HG03354 (cell line): ENCODE measurements around the gene ZBTB47.

ENCODE experiments used
- ATAC-seq: cut with Tn5 transposase; IDR thresholded peaks from one replicate; pipeline ENCODE4 v1.9.1; 2021; ENCODE audit warnings: mild to moderate bottlenecking; ENCODE audit not compliant: unreplicated experiment, poor library complexity, severe bottlenecking

The ZBTB47 gene

GRCh38 chr3:42694366-42694765 lies 40.9 kb downstream of the ZBTB47 start:
- ATAC-seq, result no peak

DNA sequence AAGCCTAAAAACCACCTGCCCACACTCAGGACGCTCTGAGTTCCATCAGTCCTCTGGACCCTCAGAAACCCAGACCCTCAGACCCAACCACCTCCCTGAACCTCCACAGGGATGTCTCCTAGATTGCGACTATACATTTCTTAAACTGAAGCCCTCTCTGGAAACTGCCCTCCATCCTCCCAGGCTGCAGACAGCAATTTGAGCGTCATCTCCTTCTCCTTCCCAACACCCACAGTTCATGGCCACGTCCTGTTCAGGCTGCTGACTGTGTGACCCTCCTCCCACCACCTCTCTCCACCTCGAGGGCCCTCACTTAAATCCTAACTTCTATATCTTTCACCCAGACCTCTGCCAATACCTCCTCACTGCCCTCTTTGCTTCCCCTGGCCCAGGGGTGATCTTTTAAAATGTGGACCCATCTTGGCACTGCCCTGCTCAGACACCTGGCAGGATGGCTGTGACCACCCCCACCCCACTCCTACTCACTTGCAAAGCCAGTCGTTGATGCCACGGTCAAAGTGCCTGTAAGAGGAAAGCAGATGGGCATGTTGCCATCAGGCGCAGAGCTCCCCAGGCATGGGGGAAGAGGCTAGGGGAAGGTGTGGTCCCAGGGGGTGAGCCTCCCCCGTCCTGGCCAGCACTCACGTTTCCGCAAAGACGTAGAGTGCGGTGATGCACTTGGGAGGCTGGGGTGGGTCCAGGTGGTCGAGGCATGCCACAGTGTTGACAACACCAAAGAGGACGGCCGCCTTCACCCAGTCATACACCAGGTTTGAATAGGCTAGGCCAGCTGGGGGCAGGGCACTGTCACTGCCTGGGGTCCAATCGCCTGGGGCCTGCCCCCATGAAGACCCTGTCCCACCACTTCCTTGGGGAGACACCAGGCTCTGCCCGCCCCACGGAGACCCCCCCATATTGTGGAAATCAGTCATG lies 43.1 kb downstream of the ZBTB47 start:
- no peak for ATAC-seq

DNA sequence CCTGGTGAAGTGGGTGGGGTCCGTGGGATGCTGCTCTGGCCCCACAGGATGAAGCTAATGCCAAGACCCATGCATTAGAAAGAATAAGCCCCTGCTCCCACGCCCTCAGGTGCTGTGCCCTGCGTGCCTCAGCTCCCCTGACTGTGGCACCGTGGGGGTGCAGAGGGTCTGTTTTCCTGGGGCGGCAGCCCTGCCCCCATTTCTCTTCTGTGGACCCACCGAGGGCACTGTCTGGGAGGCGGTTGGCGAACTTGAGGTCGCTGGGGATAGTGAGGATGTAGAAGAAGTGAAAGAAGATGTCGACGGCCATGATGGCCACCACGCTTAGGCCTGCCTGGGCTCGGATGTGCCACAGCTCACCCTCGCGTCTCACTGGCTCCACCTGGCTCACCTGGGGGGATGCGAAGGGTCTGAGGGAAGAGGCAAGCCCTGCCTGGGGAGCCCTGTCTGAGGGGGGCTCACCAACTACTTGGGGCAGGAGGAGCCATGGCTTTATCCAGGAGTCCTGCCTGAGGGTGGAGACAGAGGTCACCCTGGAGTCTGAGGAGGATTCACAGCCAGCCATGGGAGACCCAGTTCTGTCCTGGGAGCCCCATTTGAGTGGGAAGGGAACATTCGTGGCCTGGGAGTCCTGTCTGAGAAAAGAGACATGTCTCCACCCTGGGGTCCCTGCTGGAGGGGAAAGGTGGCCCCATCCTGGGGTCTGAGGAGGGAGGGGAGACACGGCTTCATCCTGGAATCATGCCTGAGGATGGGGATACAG lies 44.0 kb downstream of the ZBTB47 start:
- no peak for ATAC-seq

DNA sequence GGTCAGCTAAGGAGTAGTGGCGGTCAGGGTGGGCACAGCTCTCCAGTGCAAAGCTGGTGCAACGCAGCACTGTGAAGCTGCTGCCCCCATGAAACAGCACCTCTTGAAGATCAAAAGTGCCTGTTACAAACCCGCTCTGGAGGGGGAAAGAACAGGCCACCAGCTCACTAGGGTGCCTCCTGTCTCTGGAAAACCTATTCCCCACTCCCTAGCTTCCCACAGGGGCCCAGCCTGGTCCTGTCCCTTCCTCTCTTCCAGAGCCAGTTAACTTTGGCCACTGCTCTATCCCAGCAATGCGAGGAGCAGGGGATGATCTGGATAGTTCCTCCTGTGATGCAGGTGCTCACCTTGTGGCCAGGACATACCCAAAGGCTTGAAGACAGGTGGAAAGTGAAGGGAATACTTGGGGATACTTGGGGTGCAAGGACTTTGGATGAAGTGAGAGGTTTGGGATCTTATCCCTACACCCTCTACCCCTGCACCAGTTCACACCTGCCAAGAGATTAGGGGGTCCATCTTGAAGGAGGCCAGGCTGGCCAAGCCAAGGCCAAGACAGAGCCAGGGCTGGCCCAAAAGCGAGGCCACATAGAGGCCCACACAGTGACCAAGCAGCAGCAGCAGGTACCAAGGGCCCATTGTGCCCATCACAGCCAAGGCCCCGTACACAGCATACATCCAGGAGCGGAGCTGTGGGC lies 44.9 kb downstream of the ZBTB47 start:
- ATAC-seq, result no peak

DNA sequence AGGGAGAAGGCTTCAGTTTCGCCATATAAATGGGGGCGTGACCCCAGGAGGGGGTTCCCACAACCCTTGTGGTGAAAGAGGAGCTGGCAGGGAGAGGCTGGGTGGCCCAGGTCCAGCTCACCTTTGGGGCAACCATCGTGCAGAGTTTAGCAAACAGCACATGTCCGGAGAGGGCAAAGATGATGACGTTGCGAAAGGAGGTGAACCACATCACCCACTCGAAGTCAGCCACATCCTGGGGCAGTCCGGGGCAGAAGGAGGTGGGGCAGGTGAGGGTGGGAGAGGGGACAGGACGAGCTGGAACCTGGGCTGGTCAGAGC lies 45.4 kb downstream of the ZBTB47 start:
- no peak for ATAC-seq

DNA sequence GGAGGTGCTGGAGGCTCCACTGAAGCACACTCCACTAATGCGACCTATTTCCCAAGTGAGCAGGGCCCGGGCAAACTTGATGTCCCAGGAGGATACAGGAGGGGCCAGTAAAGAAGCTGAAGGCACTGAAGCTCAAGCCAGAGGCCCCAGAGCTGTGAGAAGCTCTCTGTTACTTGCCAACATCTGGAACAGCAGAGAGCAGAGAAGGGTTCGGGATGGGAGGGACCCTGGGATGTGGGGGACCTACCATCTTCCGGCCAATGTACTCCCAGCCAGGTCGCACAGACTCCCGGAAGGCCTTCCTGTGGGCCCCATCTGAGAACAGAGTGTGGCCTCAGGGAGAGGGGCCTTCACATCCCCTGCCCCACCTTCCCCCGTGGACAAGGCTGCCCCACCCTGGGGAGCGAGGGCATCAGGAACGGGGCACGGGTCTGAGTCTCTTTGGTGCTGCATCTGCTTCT lies 46.0 kb downstream of the ZBTB47 start:
- ATAC-seq, result no peak

- ATAC-seq, result no peak
Measured at GRCh38 chr3:42700366-42701288, 47.1 kb downstream of the ZBTB47 start.

- ATAC-seq, result no peak
Measured at GRCh38 chr3:42701371-42702065, 48.0 kb downstream of the ZBTB47 start.

- ATAC-seq, result no peak
Measured at GRCh38 chr3:42702066-42702951, 48.8 kb downstream of the ZBTB47 start, which contains the start of gene HHATL. Gene HHATL (minus strand): TSS chr3:42702798. CDS start chr3:42700826, 1,972 bp downstream.

GRCh38 chr3:42702982-42703694 lies 49.6 kb downstream of the ZBTB47 start:
- no peak for ATAC-seq

- no peak for ATAC-seq
Measured at GRCh38 chr3:42703695-42704025, 50.2 kb downstream of the ZBTB47 start.

DNA sequence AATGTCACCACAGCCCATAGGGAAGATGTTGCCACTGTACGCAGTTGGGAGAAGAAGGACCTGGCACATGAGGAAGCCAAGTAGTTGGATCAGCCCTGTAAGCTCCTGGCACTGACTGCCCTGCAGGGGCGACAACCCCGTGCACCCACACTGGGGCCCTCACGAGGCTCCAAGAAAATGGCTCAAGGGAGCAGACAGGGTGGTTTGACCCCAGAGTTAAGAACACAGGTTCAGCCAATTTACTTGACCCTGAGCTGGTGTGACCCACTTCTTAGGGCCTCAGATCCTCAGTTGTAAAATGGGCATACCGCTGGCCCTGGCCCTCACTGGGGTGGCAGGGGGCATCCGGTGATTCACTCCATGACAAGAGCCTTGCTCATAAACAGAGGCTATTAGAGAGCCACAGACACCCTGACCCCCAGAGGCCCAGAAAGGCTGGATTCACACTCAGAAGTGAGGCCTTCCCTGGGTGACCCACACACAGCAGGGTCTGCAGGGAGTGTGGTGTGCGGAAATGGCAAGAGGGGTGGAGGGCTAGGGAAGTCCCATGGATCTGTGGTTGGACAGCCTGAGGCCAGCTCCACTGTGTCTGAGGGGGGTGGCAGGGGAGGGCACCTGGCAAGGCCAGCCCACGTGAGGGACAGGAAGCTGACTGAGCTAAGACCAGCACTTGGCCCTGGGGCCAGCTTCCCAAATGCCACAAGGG lies 50.8 kb downstream of the ZBTB47 start:
- ATAC-seq, result no peak

DNA sequence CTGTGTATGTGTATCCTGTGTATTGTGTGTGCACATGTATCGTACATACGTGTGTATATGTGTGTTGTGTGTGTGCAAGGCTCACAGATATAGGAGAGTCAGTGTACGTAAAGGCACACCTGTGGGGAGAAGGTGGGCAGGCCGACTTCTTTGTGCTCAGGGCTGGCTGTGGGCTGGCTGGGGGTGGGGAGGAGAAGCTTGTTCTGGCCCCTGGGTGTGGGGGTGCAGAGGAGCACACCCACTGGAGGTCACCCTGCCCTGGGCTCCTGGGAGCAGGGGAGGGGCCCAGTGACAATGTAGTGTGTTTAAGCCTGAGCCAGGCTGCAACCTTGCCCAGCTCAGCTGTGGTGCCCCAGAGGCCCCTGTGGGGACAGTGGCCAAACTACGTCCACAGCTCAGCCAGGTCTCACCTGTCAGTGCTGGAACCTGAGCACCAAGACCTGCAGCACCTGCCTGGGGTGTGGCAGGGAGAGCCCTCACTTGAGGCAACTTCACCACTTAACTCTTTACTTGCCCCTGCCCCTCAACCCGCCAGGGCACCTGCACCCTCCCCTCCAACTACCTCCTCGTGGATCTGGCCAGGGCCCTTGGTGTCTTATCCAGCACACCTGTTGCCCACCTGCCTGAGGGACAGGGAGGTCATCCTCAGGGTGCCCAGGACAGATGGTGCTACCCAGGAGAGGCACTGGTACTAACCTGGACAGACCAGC lies 51.7 kb downstream of the ZBTB47 start:
- ATAC-seq, result no peak

- no peak for ATAC-seq
Measured at GRCh38 chr3:42705962-42706585, 52.6 kb downstream of the ZBTB47 start.

DNA sequence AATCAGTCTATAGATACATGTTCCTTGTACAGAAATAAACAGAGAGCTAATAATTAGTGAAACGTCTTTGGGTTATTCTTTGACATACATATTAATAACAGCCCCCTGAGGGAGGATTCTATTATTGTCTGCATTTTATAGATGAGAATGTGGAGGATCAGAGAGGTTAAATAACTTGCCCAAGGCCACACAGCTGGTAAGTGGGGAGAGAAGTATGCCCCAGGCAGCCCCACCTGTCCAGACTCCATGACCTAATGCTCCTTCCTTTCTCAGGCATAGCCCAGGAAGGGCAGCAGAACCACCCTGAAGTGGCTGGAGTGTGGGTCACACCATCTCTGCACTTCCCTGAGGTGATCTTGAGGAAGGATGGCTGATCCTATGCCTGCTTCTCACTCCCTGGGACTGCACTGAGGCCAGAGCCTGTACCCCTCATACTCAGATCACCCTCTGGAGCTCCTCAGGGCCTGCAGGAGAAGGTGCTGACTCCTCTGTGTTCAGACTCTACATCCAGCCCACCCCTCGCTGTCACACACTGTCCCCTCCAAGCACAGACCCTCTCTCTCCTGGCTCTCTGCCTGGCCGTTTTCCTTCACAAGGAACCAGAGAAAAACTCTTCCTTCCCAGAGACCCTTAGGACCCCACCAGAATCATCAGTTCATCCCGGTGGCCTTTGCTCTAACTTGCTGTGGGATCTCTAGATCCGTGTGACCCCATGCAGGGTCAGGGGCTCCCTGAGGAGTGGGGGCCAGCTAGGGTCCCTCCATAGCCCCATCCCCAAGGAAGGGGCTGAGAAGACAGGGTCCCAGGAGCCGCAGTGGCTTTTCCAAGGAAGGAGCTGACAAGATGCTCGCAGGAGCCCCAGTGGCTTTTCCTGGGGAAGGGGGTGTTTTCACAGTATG lies 53.5 kb downstream of the ZBTB47 start:
- ATAC-seq, result no peak
